SK-N-SH (cell line): Measurements from ENCODE around the gene TEX54. TPM values are rescaled to one million over a fixed set of nuclear protein-coding genes. Genes with fewer than 3 reads are reported as not detected.

Experiments
- CTCF ChIA-PET: fragments of 300-600, 350-600 bp; formaldehyde crosslinking; extraction: SDS; loops from one replicate; lab custom pipeline; 2021; lab: Yijun Ruan, JAX
- POLR2A ChIA-PET: fragments of 350-600 bp; sonication (Branson Sonifier 250); formaldehyde crosslinking; extraction: SDS; loops from one replicate; lab custom pipeline; 2020; ENCODE audit warnings: antibody characterized with exemption, inconsistent platforms; lab: Yijun Ruan, JAX
- DNase-seq: peaks from one replicate; pipeline ENCODE4 v3.0.0; 2012
- H2AFZ ChIP-seq: fragments of 200-600 bp; sonication (generic); 2 replicates; pipeline ENCODE4 v1.8.1; 2016; ENCODE audit warnings: antibody characterized with exemption, mild to moderate bottlenecking, low read depth
- H3F3A ChIP-seq: fragments of 200-600 bp; sonication (generic); replicated peaks from 2 replicates; pipeline ENCODE3; 2016; ENCODE audit warnings: antibody characterized with exemption, mild to moderate bottlenecking; ENCODE audit not compliant: insufficient read depth
- H3K27ac ChIP-seq, 2 experiments: fragments of 200-500 bp in 1 of 2; fragments of 200-600 bp in 1 of 2; sonication (Bioruptor generic) in 1 of 2; sonication (generic), shearing (Covaris generic) in 1 of 2; 2 replicates each; pipeline versions ENCODE4 v1.5.1 to v1.6.1; 2014 to 2016; ENCODE audit warnings: low read depth in 2 of 2, inconsistent platforms in 1 of 2, low read length in 1 of 2, mild to moderate bottlenecking in 1 of 2, mixed read lengths in 1 of 2
- H3K27me3 ChIP-seq: fragments of 200-600 bp; sonication (generic), shearing (Covaris generic); 2 replicates; pipeline ENCODE4 v1.6.1; 2016; ENCODE audit warnings: mixed run types; ENCODE audit not compliant: insufficient read depth
- H3K36me3 ChIP-seq, 2 experiments: fragments of 200-500 bp in 1 of 2; fragments of 200-600 bp in 1 of 2; sonication (Bioruptor generic) in 1 of 2; sonication (generic) in 1 of 2; replicated peaks in 1 of 2; 2 replicates each; pipeline versions ENCODE3 to v1.5.1; 2014 to 2016; ENCODE audit warnings: low read length in 1 of 2, mild to moderate bottlenecking in 1 of 2; ENCODE audit not compliant: insufficient read depth in 2 of 2, control insufficient read depth in 1 of 2
- H3K4me1 ChIP-seq, 2 experiments: fragments of 200-500 bp in 1 of 2; fragments of 200-600 bp in 1 of 2; sonication (Bioruptor generic) in 1 of 2; sonication (generic), shearing (Covaris generic) in 1 of 2; 2 replicates each; pipeline versions ENCODE4 v1.5.1 to v1.6.1; 2014 to 2016; ENCODE audit warnings: low read depth in 1 of 2, low read length in 1 of 2, mixed run types in 1 of 2; ENCODE audit not compliant: insufficient read depth in 2 of 2, control insufficient read depth in 1 of 2
- H3K4me2 ChIP-seq: fragments of 200-600 bp; sonication (generic), shearing (Covaris generic); 2 replicates; pipeline ENCODE4 v1.6.1; 2017; ENCODE audit warnings: mixed run types
- H3K4me3 ChIP-seq, 2 experiments: fragments of 200-500 bp in 1 of 2; fragments of 200-600 bp in 1 of 2; sonication (Bioruptor generic) in 1 of 2; sonication (generic), shearing (Covaris generic) in 1 of 2; 2 replicates each; pipeline versions ENCODE4 v1.5.1 to v1.8.1; 2014 to 2016; ENCODE audit warnings: low read depth in 2 of 2, inconsistent platforms in 1 of 2, low read length in 1 of 2, mild to moderate bottlenecking in 1 of 2, mixed read lengths in 1 of 2, moderate library complexity in 1 of 2
- H3K79me2 ChIP-seq: fragments of 200-600 bp; sonication (generic); 2 replicates; pipeline ENCODE4 v1.8.1; 2017; ENCODE audit warnings: mild to moderate bottlenecking; ENCODE audit not compliant: insufficient read depth
- H3K9ac ChIP-seq: fragments of 200-600 bp; sonication (generic); 2 replicates; pipeline ENCODE4 v1.6.1; 2017; ENCODE audit warnings: mixed run types
- H3K9me2 ChIP-seq: fragments of 200-600 bp; sonication (generic); 2 replicates; pipeline ENCODE4 v1.6.1; 2017; ENCODE audit warnings: mixed run types
- H3K9me3 ChIP-seq: fragments of 200-600 bp; sonication (generic); 2 replicates; pipeline ENCODE4 v1.6.1; 2017; ENCODE audit warnings: mixed run types, mild to moderate bottlenecking, moderate library complexity
- H4K20me1 ChIP-seq: fragments of 200-600 bp; sonication (generic); 2 replicates; pipeline ENCODE4 v1.6.1; 2017; ENCODE audit warnings: mild to moderate bottlenecking, mixed run types; ENCODE audit not compliant: insufficient read depth
- FOSL2 ChIP-seq: IDR thresholded peaks from 2 replicates; pipeline ENCODE4 v1.4.0; 2012; ENCODE audit warnings: low read depth, mild to moderate bottlenecking, moderate library complexity, borderline replicate concordance
- FOXM1 ChIP-seq: IDR thresholded peaks from 2 replicates; pipeline ENCODE4 v1.4.0; 2012; ENCODE audit warnings: low read depth, mild to moderate bottlenecking
- GATA2 ChIP-seq: sonication (generic); formaldehyde crosslinking; IDR thresholded peaks from 2 replicates; pipeline ENCODE4 v1.5.0; 2020; ENCODE audit warnings: mild to moderate bottlenecking, missing genetic modification reagents
- JUND ChIP-seq: IDR thresholded peaks from 2 replicates; pipeline ENCODE4 v1.4.0; 2012
- MEF2A ChIP-seq: IDR thresholded peaks from 2 replicates; pipeline ENCODE4 v1.4.0; 2012; ENCODE audit warnings: low read depth, borderline replicate concordance
- MXI1 ChIP-seq: IDR thresholded peaks from 2 replicates; pipeline ENCODE4 v1.6.1; 2012; ENCODE audit warnings: mild to moderate bottlenecking, low read depth, low read length, improper control_type of control experiment
- NFIC ChIP-seq: IDR thresholded peaks from 2 replicates; pipeline ENCODE4 v1.4.0; 2012; ENCODE audit warnings: borderline replicate concordance
- POLR2AphosphoS5 ChIP-seq: IDR thresholded peaks from 2 replicates; pipeline ENCODE4 v1.6.1; 2012; ENCODE audit warnings: low read depth, low read length
- RAD21 ChIP-seq: IDR thresholded peaks from 2 replicates; pipeline ENCODE4 v1.6.1; 2012; ENCODE audit warnings: mild to moderate bottlenecking, low read length
- RCOR1 ChIP-seq: fragments of 150-350 bp; IDR thresholded peaks from 2 replicates; pipeline ENCODE4 v1.6.1; 2017; ENCODE audit warnings: antibody characterized with exemption, low read length
- TAF1 ChIP-seq: IDR thresholded peaks from 2 replicates; pipeline ENCODE4 v1.6.1; 2012; ENCODE audit warnings: low read depth, mild to moderate bottlenecking, low read length, moderate library complexity, borderline replicate concordance
- YY1 ChIP-seq: IDR thresholded peaks from 2 replicates; pipeline ENCODE4 v1.4.0; 2012; ENCODE audit warnings: low read depth, mild to moderate bottlenecking
- WGBS: methylation state at CpG from one replicate; pipeline ENCODE4 v1.1.6; 2017; ENCODE audit warnings: low lambda C conversion rate; 5-methylcytosine and 5-hydroxymethylcytosine counted together
- polyA plus RNA-seq, 3 experiments: library from polyadenylated mRNA; depleted of rRNA; stranded (reverse); fragments of >200 nt; gene quantifications; 2 replicates each; pipeline ENCODE4 v1.2.3, GENCODE V29; 2012
- TF ChIP-seq, protein P1 (sequence below): fragments of 150-350 bp; IDR thresholded peaks from 2 replicates; pipeline ENCODE4 v1.6.1; 2016; ENCODE audit warnings: mild to moderate bottlenecking, low read depth, low read length
- TF ChIP-seq, protein P2 (sequence below): IDR thresholded peaks from 2 replicates; pipeline ENCODE4 v1.6.1; 2012; ENCODE audit warnings: mild to moderate bottlenecking, low read depth, low read length, moderate library complexity
- TF ChIP-seq, protein P3 (sequence below): fragments of 200-600 bp; sonication (generic); IDR thresholded peaks from 2 replicates; pipeline ENCODE4 v1.6.1; 2017; ENCODE audit warnings: antibody characterized with exemption, mild to moderate bottlenecking, moderate library complexity
- TF ChIP-seq, protein P4 (sequence below): IDR thresholded peaks from 2 replicates; pipeline ENCODE4; 2012
- TF ChIP-seq, protein P5 (sequence below): IDR thresholded peaks from 2 replicates; pipeline ENCODE4 v1.4.0; 2012; ENCODE audit warnings: low read depth, borderline replicate concordance
- TF ChIP-seq, protein P6 (sequence below): fragments of 150-350 bp; IDR thresholded peaks from 2 replicates; pipeline ENCODE4 v1.6.1; 2017; ENCODE audit warnings: antibody characterized with exemption, low read length, low read depth, borderline replicate concordance

TEX54 gene
- polyA plus RNA-seq, 1 of the 3 experiments (the other 2 are of a cell fraction) = not detected

DNA sequence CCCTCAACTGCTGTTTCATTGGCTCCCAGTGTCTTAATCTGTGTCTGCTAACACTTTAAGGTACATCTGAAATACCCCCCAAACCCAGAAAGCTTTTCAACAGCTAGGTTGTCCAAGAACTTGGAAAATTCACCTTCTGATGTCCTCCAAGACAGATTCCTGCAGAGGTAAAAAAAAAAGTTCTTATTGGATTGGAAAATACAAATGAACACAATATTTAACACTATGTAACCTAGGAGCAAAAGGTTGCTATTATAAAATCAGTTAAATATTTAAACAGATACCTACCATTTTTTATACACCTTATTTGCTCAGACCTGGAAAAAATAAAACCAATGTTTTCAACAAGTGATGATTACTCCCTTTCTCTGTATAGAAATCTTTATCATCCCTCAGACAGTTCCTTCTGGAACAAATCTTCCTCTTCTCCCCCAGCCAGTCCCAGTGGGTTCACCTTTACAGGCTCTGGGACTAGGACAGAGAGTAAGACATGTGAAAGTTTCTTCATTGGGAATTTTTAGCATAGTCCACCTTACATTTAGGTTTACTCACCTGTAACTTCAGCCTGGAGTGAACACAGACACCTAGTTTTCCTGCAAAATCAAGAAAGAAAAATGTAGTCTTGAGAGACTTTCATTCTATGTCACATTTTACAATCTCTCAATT lies 20.0 kb upstream of the TEX54 start (continued):
- TF ChIP-seq, protein P1, sequence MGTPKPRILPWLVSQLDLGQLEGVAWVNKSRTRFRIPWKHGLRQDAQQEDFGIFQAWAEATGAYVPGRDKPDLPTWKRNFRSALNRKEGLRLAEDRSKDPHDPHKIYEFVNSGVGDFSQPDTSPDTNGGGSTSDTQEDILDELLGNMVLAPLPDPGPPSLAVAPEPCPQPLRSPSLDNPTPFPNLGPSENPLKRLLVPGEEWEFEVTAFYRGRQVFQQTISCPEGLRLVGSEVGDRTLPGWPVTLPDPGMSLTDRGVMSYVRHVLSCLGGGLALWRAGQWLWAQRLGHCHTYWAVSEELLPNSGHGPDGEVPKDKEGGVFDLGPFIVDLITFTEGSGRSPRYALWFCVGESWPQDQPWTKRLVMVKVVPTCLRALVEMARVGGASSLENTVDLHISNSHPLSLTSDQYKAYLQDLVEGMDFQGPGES = no peak
- TF ChIP-seq, protein P2, sequence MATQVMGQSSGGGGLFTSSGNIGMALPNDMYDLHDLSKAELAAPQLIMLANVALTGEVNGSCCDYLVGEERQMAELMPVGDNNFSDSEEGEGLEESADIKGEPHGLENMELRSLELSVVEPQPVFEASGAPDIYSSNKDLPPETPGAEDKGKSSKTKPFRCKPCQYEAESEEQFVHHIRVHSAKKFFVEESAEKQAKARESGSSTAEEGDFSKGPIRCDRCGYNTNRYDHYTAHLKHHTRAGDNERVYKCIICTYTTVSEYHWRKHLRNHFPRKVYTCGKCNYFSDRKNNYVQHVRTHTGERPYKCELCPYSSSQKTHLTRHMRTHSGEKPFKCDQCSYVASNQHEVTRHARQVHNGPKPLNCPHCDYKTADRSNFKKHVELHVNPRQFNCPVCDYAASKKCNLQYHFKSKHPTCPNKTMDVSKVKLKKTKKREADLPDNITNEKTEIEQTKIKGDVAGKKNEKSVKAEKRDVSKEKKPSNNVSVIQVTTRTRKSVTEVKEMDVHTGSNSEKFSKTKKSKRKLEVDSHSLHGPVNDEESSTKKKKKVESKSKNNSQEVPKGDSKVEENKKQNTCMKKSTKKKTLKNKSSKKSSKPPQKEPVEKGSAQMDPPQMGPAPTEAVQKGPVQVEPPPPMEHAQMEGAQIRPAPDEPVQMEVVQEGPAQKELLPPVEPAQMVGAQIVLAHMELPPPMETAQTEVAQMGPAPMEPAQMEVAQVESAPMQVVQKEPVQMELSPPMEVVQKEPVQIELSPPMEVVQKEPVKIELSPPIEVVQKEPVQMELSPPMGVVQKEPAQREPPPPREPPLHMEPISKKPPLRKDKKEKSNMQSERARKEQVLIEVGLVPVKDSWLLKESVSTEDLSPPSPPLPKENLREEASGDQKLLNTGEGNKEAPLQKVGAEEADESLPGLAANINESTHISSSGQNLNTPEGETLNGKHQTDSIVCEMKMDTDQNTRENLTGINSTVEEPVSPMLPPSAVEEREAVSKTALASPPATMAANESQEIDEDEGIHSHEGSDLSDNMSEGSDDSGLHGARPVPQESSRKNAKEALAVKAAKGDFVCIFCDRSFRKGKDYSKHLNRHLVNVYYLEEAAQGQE = no peak

DNA sequence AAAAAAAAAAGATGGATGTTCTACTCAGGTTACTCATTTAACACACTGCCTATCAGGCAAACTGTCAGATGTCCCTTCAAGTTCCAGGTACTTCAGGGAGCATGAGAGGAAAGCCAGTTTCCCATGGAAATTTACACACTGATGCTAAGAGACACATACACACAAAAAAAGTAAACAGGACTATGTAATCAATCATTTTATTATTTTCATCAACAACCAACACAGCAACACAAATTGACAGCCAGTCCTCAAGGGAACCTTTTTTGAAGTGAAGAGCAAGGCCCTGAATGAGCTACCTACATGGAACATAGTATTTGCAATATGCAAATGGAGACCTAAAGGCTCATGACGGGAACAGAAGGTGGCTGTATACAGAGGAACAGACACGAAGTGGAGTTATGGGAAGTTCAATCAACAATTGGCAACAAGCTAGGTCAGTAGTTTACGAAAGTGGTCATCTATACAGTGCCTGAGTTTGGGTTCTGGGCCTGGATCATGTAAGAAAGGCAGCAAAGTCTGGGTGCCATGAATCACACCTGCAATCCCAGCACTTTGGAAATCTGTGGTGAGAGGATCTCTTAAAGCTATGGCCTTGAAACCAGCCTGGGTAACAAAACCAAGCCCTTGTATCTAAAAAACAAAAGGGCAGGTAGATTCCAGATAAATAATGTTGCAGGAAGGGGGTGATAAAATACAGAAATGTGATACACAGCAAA lies 19.3 kb upstream of the TEX54 start:
- ChIA-PET CTCF (interaction anchor here (1.2 to 1.5 kb wide), 3 partner anchors 29 to 65 kb away, joined by 3 to 5 read pairs (median 4); partner anchors contain the start of gene SLC3A2), POLR2A (interaction anchor here (9.4 kb wide), 1 partner anchor 11 kb away, joined by 146 read pairs; the partner anchor contains the start of gene WDR74)
- H3K36me3 ChIP-seq = peaks cover 34 to 38% of the 10 kb centered on the region in 2 experiments
- H3F3A ChIP-seq = peaks cover 53% of the 10 kb centered on the region
- no peak overlapping the region for H3K4me2 ChIP-seq
- peaks cover 43% of the 10 kb centered on the region for H3K79me2 ChIP-seq
- H4K20me1 ChIP-seq = peaks cover 39% of the 10 kb centered on the region
- no peak overlapping the region for H2AFZ ChIP-seq
- peaks cover 12 to 14% of the 10 kb centered on the region in 2 experiments; a peak in 3 of 4 replicates for H3K4me1 ChIP-seq
- H3K27me3 ChIP-seq = no peaks in the 10 kb centered on the region
- no peak overlapping the region for H3K4me3 ChIP-seq
- H3K9me2 ChIP-seq = no peaks in the 10 kb centered on the region
- 0 out of 4 replicates have a peak overlapping the region, but pooled peaks of 1 of the 2 experiments have one; percentile 6 for H3K27ac ChIP-seq
- no peaks in the 10 kb centered on the region for H3K9me3 ChIP-seq
- 86% methylated on average over 3 of the region's 3 CpGs for WGBS
- H3K9ac ChIP-seq = no peak overlapping the region
- DNase-seq = no peak
- TF ChIP-seq YY1 (no peak), RAD21 (no peak), MXI1 (no peak), NFIC (no peak), MEF2A (no peak), FOXM1 (no peak), GATA2 (CRISPR knock-in tag) (no peak), JUND (no peak), FOSL2 (no peak), RCOR1 (no peak), TAF1 (no peak), POLR2AphosphoS5 (no peak; the same call in 1 of the 2 replicates)
- TF ChIP-seq, protein P3, sequence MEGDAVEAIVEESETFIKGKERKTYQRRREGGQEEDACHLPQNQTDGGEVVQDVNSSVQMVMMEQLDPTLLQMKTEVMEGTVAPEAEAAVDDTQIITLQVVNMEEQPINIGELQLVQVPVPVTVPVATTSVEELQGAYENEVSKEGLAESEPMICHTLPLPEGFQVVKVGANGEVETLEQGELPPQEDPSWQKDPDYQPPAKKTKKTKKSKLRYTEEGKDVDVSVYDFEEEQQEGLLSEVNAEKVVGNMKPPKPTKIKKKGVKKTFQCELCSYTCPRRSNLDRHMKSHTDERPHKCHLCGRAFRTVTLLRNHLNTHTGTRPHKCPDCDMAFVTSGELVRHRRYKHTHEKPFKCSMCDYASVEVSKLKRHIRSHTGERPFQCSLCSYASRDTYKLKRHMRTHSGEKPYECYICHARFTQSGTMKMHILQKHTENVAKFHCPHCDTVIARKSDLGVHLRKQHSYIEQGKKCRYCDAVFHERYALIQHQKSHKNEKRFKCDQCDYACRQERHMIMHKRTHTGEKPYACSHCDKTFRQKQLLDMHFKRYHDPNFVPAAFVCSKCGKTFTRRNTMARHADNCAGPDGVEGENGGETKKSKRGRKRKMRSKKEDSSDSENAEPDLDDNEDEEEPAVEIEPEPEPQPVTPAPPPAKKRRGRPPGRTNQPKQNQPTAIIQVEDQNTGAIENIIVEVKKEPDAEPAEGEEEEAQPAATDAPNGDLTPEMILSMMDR = no peak
- TF ChIP-seq, protein P4, sequence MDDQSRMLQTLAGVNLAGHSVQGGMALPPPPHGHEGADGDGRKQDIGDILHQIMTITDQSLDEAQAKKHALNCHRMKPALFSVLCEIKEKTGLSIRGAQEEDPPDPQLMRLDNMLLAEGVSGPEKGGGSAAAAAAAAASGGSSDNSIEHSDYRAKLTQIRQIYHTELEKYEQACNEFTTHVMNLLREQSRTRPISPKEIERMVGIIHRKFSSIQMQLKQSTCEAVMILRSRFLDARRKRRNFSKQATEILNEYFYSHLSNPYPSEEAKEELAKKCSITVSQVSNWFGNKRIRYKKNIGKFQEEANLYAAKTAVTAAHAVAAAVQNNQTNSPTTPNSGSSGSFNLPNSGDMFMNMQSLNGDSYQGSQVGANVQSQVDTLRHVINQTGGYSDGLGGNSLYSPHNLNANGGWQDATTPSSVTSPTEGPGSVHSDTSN = no peak
- TF ChIP-seq, protein P5, sequence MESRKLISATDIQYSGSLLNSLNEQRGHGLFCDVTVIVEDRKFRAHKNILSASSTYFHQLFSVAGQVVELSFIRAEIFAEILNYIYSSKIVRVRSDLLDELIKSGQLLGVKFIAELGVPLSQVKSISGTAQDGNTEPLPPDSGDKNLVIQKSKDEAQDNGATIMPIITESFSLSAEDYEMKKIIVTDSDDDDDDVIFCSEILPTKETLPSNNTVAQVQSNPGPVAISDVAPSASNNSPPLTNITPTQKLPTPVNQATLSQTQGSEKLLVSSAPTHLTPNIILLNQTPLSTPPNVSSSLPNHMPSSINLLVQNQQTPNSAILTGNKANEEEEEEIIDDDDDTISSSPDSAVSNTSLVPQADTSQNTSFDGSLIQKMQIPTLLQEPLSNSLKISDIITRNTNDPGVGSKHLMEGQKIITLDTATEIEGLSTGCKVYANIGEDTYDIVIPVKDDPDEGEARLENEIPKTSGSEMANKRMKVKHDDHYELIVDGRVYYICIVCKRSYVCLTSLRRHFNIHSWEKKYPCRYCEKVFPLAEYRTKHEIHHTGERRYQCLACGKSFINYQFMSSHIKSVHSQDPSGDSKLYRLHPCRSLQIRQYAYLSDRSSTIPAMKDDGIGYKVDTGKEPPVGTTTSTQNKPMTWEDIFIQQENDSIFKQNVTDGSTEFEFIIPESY = no peak
- TF ChIP-seq, protein P6, sequence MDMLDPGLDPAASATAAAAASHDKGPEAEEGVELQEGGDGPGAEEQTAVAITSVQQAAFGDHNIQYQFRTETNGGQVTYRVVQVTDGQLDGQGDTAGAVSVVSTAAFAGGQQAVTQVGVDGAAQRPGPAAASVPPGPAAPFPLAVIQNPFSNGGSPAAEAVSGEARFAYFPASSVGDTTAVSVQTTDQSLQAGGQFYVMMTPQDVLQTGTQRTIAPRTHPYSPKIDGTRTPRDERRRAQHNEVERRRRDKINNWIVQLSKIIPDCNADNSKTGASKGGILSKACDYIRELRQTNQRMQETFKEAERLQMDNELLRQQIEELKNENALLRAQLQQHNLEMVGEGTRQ = no peak
